HEK293 (cell line): Measurements from ENCODE around the gene DPH7.

Source experiments
- ZNF16 ChIP-seq: fragments of 450-650 bp; formaldehyde crosslinking; IDR thresholded peaks from 2 replicates; pipeline ENCODE4 v1.5.1; 2016; ENCODE audit warnings: low read depth, missing biosample characterization, missing genetic modification characterization
- TF ChIP-seq, protein P1 (sequence below): fragments of 450-650 bp; formaldehyde crosslinking; IDR thresholded peaks from 2 replicates; pipeline ENCODE4 v1.5.1; 2016; ENCODE audit warnings: missing biosample characterization, missing genetic modification characterization

DNA sequence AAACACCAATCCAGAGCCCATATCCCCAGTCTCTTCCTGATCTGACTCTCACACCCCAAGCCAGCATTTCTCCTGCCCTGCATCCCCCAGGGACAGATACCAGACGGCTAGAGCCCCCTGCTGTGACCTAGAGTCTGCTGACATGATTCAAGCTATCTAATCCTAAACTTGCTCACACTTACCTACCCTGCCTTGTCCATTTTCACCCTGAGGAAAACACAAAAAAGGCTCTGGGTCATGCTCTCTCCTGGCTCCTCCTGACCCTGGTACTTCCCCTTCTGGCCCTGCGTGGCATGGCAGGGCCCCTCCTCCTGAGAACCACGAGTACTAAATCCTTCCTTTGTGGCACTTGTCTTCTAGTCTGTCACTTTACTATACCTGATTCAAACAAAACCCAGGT is 23.9 kb upstream of the DPH7 start:
- TF ChIP-seq, protein P1, sequence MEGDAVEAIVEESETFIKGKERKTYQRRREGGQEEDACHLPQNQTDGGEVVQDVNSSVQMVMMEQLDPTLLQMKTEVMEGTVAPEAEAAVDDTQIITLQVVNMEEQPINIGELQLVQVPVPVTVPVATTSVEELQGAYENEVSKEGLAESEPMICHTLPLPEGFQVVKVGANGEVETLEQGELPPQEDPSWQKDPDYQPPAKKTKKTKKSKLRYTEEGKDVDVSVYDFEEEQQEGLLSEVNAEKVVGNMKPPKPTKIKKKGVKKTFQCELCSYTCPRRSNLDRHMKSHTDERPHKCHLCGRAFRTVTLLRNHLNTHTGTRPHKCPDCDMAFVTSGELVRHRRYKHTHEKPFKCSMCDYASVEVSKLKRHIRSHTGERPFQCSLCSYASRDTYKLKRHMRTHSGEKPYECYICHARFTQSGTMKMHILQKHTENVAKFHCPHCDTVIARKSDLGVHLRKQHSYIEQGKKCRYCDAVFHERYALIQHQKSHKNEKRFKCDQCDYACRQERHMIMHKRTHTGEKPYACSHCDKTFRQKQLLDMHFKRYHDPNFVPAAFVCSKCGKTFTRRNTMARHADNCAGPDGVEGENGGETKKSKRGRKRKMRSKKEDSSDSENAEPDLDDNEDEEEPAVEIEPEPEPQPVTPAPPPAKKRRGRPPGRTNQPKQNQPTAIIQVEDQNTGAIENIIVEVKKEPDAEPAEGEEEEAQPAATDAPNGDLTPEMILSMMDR (tag by site-specific recombination) = no peak
- TF ChIP-seq ZNF16 (tag by site-specific recombination) = no peak
